ENCODE results near the gene BMF.

DNA sequence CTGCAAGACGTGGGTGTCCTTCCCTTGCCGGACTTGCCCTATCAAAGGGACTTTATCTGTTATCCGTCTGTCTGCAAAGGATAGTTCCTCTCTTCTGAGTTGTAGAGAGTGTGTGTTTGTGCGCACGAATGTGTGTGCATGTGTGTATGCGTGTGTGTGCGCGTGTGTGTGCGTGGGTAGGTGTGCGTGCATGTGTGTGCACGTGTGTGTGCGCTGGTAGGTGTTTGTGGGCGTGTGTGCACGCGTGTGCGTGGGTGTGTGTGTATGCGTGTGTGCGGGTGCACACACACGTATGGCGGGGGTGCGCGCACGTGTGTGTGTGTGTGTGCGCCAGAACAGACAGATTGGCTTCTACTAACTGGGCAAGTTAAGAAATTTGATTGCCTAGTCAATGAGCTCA lies 4.1 kb upstream of the BMF start:
- TF ChIP-seq POLR2AphosphoS5 (IDR thresholded peaks at IDR 0.05) (no peak), EP300 (IDR thresholded peaks at IDR 0.05; ENCODE audit: low read depth) (no peak), POLR2A (IDR thresholded peaks at IDR 0.05) (no peak)

Data from transverse colon (tissue), 3 donors.